GM12872 (cell line): ENCODE results near the gene DHX16.

Experiments used
- CTCF ChIP-seq: IDR thresholded peaks from 3 replicates; pipeline ENCODE4 v1.5.1; 2011; ENCODE audit warnings: low read depth, mild to moderate bottlenecking, low read length, moderate library complexity; ENCODE audit not compliant: insufficient read depth

DHX16 gene

DNA sequence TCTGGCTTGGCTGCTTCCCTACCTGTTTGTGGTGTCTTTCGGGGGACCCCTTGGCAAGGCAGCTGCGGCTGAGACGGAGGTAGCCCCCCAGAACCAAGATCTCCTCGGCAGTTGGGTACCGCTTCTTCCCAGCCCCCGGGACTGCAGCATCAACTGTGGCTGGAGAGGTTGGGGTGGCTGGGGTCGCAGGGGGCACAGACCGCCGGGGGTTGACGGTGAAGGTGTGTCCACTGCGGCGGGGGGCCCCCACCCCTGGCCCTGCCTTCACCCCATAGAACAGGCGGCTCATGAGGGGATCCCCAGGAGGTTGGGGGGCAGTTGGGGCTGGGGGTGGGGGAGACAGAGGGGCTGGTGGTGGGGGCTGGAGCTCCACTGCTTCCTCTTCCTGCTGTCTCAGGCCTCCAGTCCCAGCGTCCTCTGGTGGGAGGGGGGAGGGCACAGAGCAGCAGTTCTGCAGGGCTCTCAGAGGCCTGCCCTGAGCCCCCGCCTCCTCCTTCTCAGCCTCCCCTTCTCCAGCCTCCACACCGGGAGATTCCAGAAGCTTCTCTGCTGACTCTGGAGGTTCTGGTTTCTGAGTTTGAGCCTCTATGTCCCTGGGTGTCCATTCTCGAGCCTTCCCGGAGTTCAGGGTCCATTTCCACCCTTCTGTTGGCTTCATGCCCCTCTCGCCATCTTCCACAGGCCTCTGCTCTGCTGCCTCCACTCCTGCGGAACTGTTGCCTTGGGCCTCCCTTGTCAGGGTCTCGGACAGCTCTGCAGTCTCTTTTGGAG is 11.8 kb upstream of the DHX16 start:
- no peak for TF ChIP-seq CTCF

DNA sequence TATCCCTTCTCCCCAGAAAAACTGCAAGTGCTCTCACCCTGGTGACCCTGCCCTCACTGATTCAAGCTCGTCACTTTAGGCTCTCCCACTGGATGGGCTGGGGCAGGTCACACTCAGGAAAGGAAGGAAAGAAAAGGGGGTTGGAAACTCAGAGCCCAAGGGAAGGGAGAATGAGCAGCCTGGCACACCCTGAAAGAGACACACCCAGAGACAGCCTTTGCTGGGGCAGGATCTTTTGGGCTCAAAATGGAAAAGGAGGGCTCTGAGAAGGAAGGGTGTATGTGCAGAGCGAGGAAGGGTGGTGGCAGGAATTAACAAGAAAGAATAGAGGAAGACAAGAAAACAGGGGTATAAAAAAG is 11.2 kb upstream of the DHX16 start:
- no peak for TF ChIP-seq CTCF

DNA sequence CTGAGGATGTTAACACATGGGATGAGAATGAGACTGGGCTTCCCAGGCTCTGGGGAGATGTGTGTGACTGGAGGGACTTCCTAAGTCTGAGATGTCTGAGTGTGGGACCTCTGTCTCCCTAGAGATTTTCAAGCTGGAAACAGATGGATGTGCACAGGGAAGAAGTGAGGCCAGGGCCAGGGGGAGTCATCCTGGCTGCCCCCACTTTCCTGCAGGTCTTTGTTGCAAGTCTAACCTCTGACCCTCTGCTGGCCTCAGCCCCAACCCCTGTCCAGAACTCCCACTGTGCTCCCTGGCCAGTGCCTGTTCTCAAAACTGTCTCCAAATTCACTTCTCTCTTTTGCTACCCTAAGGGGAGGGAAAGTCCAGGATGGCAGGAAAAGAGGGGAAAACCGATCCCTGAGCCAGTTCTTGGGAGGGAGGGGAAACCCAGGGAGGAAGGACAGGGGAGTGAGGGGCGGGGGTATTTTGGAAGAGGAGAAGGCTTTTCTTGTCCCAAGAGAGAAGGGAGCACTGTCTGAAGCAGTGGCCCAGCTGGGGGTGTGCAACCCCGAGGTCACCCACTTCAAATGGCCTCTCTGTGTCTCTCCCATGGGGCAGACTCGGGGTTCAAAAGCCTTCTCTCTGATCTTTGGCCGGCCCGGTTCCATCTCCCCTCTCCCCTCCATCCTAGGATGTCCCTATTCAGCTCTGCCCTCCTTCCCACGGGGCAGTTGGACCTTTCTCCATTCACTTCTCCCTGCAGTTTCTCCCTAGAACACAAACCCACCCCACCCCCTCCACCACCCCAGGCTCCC is 10.6 kb upstream of the DHX16 start:
- TF ChIP-seq CTCF: no peak

GRCh38 chr6:30682143-30683117 is 9.6 kb upstream of the DHX16 start:
- no peak for TF ChIP-seq CTCF

GRCh38 chr6:30681766-30682142 is 8.9 kb upstream of the DHX16 start:
- TF ChIP-seq CTCF: no peak

- no peak for TF ChIP-seq CTCF
Measured at GRCh38 chr6:30679765-30680535, 7.1 kb upstream of the DHX16 start.
